ENCODE data around the gene BOD1L1. TPM values are rescaled to one million over a fixed set of nuclear protein-coding genes. Genes with fewer than 3 reads are reported as not detected.

The BOD1L1 gene
- total RNA-seq, 1 donor from 2014 or later: 18.4 TPM

- DNase-seq (ENCODE audit: low read depth): no peak
- H3K27me3 ChIP-seq (ENCODE audit: control insufficient read depth, insufficient read depth, low read length): no peaks in the 10 kb centered on the region
- TF ChIP-seq CTCF (IDR thresholded peaks at IDR 0.05; ENCODE audit: insufficient read depth, low read length, severe bottlenecking): no peak
- H3K36me3 ChIP-seq (ENCODE audit: control insufficient read depth, insufficient read depth, low read length): peaks cover 8% of the 10 kb centered on the region
- H3K4me3 ChIP-seq (ENCODE audit: low read depth, low read length): no peak overlapping the region
- peak; percentile 93 for FAIRE-seq
Measured at GRCh38 chr4:13601048-13601447, 26.5 kb downstream of the BOD1L1 start.

GRCh38 chr4:13599159-13599558, 28.4 kb downstream of the BOD1L1 start:
- Histone ChIP-seq H3K27me3 (ENCODE audit: control insufficient read depth, insufficient read depth, low read length) (no peaks in the 10 kb centered on the region), H3K4me3 (ENCODE audit: low read depth, low read length) (no peak overlapping the region), H3K36me3 (ENCODE audit: control insufficient read depth, insufficient read depth, low read length) (peaks cover 10% of the 10 kb centered on the region)
- no peak for DNase-seq (ENCODE audit: low read depth)
- peak; percentile 29 for TF ChIP-seq CTCF (IDR thresholded peaks at IDR 0.05; ENCODE audit: insufficient read depth, low read length, severe bottlenecking)
- no peak for FAIRE-seq

- no peak for FAIRE-seq
- H3K36me3 ChIP-seq (ENCODE audit: control insufficient read depth, insufficient read depth, low read length): peaks cover 9% of the 10 kb centered on the region
Measured at GRCh38 chr4:13597604-13598003, 29.9 kb downstream of the BOD1L1 start.

GRCh38 chr4:13597141-13597540, 30.4 kb downstream of the BOD1L1 start:
- H3K27me3 ChIP-seq (ENCODE audit: control insufficient read depth, insufficient read depth, low read length): no peaks in the 10 kb centered on the region
- H3K4me3 ChIP-seq (ENCODE audit: low read depth, low read length): no peak overlapping the region
- no peak for TF ChIP-seq CTCF (IDR thresholded peaks at IDR 0.05; ENCODE audit: insufficient read depth, low read length, severe bottlenecking)
- peaks cover 9% of the 10 kb centered on the region for H3K36me3 ChIP-seq (ENCODE audit: control insufficient read depth, insufficient read depth, low read length)
- FAIRE-seq: no peak
- DNase-seq (ENCODE audit: low read depth): no peak

More at GRCh38 chr4:13597604-13598003, 29.9 kb downstream of the BOD1L1 start:
- no peak overlapping the region for H3K4me3 ChIP-seq (ENCODE audit: low read depth, low read length)
- no peaks in the 10 kb centered on the region for H3K27me3 ChIP-seq (ENCODE audit: control insufficient read depth, insufficient read depth, low read length)
- no peak for TF ChIP-seq CTCF (IDR thresholded peaks at IDR 0.05; ENCODE audit: insufficient read depth, low read length, severe bottlenecking)
- peak; percentile 42 for DNase-seq (ENCODE audit: low read depth)

- DNase-seq (ENCODE audit: low read depth) (no peak), FAIRE-seq (no peak)
- Histone ChIP-seq H3K36me3 (ENCODE audit: control insufficient read depth, insufficient read depth, low read length) (peaks cover 8% of the 10 kb centered on the region), H3K27me3 (ENCODE audit: control insufficient read depth, insufficient read depth, low read length) (no peaks in the 10 kb centered on the region), H3K4me3 (ENCODE audit: low read depth, low read length) (no peak overlapping the region)
- no peak for TF ChIP-seq CTCF (IDR thresholded peaks at IDR 0.05; ENCODE audit: insufficient read depth, low read length, severe bottlenecking)
Measured at GRCh38 chr4:13592220-13592619, 35.3 kb downstream of the BOD1L1 start.

- no peaks in the 10 kb centered on the region for H3K27me3 ChIP-seq (ENCODE audit: control insufficient read depth, insufficient read depth, low read length)
- DNase-seq (ENCODE audit: low read depth): no peak
- FAIRE-seq: no peak
- H3K36me3 ChIP-seq (ENCODE audit: control insufficient read depth, insufficient read depth, low read length): peaks cover 7% of the 10 kb centered on the region
- TF ChIP-seq CTCF (IDR thresholded peaks at IDR 0.05; ENCODE audit: insufficient read depth, low read length, severe bottlenecking): no peak
- no peak overlapping the region for H3K4me3 ChIP-seq (ENCODE audit: low read depth, low read length)
Measured at GRCh38 chr4:13590766-13591165, 36.8 kb downstream of the BOD1L1 start.
